H1 (cell line): ENCODE results near the gene CAB39L. TPM values are rescaled to one million over a fixed set of nuclear protein-coding genes. Genes with fewer than 3 reads are reported as not detected.

Experiments
- CTCF ChIA-PET: fragments of 300-600 bp; sonication (Branson Sonifier 250); formaldehyde crosslinking; loops from one replicate; lab custom pipeline; 2021; ENCODE audit not compliant: partially characterized antibody; lab: Charles Lee
- POLR2A ChIA-PET: fragments of 300-600 bp; sonication (Branson Sonifier 250); formaldehyde crosslinking; loops from one replicate; lab custom pipeline; 2021; ENCODE audit warnings: inconsistent platforms; ENCODE audit not compliant: partially characterized antibody; lab: Charles Lee
- DNase-seq, 2 experiments: peaks; one replicate each; pipeline versions ENCODE4 v3.0.0 to v3.0.0-alpha.2; 2010 to 2022; ENCODE audit warnings: low spot score in 2 of 2, low read depth in 1 of 2, mixed read lengths in 1 of 2
- FAIRE-seq: peaks from 2 replicates; lab custom pipeline; 2011; peaks lifted over from hg19 to GRCh38; lab: Jason Lieb, UNC
- H2AFZ ChIP-seq: 2 replicates; pipeline ENCODE4 v1.8.1; 2012; ENCODE audit warnings: low read length, inconsistent platforms
- H2AK5ac ChIP-seq: 2 replicates; pipeline ENCODE4 v1.6.1; 2013; ENCODE audit warnings: low read depth, low read length
- H2BK120ac ChIP-seq: replicated peaks from 2 replicates; pipeline ENCODE3; 2013; ENCODE audit warnings: low read depth, low read length, inconsistent platforms
- H2BK12ac ChIP-seq: 2 replicates; pipeline ENCODE4 v1.6.1; 2013; ENCODE audit warnings: low read depth, low read length
- H2BK15ac ChIP-seq: 2 replicates; pipeline ENCODE4 v1.6.1; 2013; ENCODE audit warnings: low read length
- H2BK20ac ChIP-seq: 2 replicates; pipeline ENCODE4 v1.6.1; 2013; ENCODE audit warnings: low read length
- H2BK5ac ChIP-seq: 2 replicates; pipeline ENCODE4 v1.6.1; 2013; ENCODE audit warnings: low read depth, low read length
- H3K14ac ChIP-seq: 2 replicates; pipeline ENCODE4 v1.6.1; 2013; ENCODE audit warnings: inconsistent platforms; ENCODE audit not compliant: insufficient read length
- H3K18ac ChIP-seq: 2 replicates; pipeline ENCODE4 v1.6.1; 2013; ENCODE audit warnings: low read length; ENCODE audit errors: extremely low read depth
- H3K23ac ChIP-seq: 2 replicates; pipeline ENCODE4 v1.6.1; 2013; ENCODE audit warnings: inconsistent platforms; ENCODE audit not compliant: insufficient read length
- H3K23me2 ChIP-seq: 2 replicates; pipeline ENCODE4 v1.6.1; 2013; ENCODE audit warnings: low read depth, low read length
- H3K27ac ChIP-seq: 2 replicates; pipeline ENCODE4 v1.6.1; 2011; ENCODE audit warnings: low read depth, low read length, inconsistent platforms
- H3K27me3 ChIP-seq, 4 experiments: replicated peaks in 1 of 4; 1 replicate in 1 of 4; 2 replicates in 3 of 4; pipeline versions ENCODE4 v1.6.1 to v1.8.1; 2011 to 2013; ENCODE audit warnings: low read length in 3 of 4, mild to moderate bottlenecking in 3 of 4, inconsistent platforms in 2 of 4, mixed read lengths in 2 of 4, moderate library complexity in 1 of 4; ENCODE audit not compliant: control insufficient read depth in 3 of 4, insufficient read depth in 3 of 4; ENCODE audit errors: extremely low read depth in 1 of 4
- H3K36me3 ChIP-seq, 4 experiments: 2 replicates each; pipeline versions ENCODE4 v1.6.1 to v1.8.1; 2011 to 2013; ENCODE audit warnings: mild to moderate bottlenecking in 4 of 4, low read length in 3 of 4, moderate library complexity in 2 of 4, control low read depth in 1 of 4, inconsistent platforms in 1 of 4; ENCODE audit not compliant: insufficient read depth in 4 of 4, control insufficient read depth in 2 of 4
- H3K4ac ChIP-seq: replicated peaks from 2 replicates; pipeline ENCODE3; 2013; ENCODE audit warnings: low read length, low read depth, mixed read lengths, inconsistent platforms; ENCODE audit not compliant: insufficient read length
- H3K4me1 ChIP-seq, 4 experiments: replicated peaks in 1 of 4; 1 replicate in 1 of 4; 2 replicates in 3 of 4; pipeline versions ENCODE4 v1.6.1 to v1.8.1; 2011 to 2013; ENCODE audit warnings: low read length in 3 of 4, inconsistent platforms in 2 of 4, mixed read lengths in 1 of 4; ENCODE audit not compliant: insufficient read depth in 4 of 4, control insufficient read depth in 3 of 4
- H3K4me2 ChIP-seq, 2 experiments: 2 replicates each; pipeline versions ENCODE4 v1.6.1 to v1.8.1; 2011 to 2013; ENCODE audit warnings: low read depth in 2 of 2, low read length in 2 of 2, control low read depth in 1 of 2, inconsistent platforms in 1 of 2, mild to moderate bottlenecking in 1 of 2; ENCODE audit not compliant: insufficient read depth in 1 of 2
- H3K4me3 ChIP-seq, 4 experiments: fragments of 200-600, 300-600 bp in 1 of 4; sonication (generic), shearing (Covaris generic), sonication (Bioruptor Twin) in 1 of 4; 2 replicates each; pipeline versions ENCODE4 v1.5.1 to v1.8.1; 2011 to 2016; ENCODE audit warnings: low read length in 4 of 4, low read depth in 3 of 4, control low read depth in 2 of 4, inconsistent platforms in 2 of 4, mild to moderate bottlenecking in 2 of 4, mixed read lengths in 1 of 4, moderate library complexity in 1 of 4; ENCODE audit not compliant: insufficient read depth in 2 of 4; ENCODE audit errors: extremely low read depth in 1 of 4
- H3K56ac ChIP-seq: replicated peaks from 2 replicates; pipeline ENCODE3; 2013; ENCODE audit warnings: low read depth, mild to moderate bottlenecking, mixed read lengths, low read length, inconsistent platforms; ENCODE audit not compliant: insufficient read length
- H3K79me1 ChIP-seq: 2 replicates; pipeline ENCODE4 v1.6.1; 2013; ENCODE audit warnings: low read depth, low read length, control low read depth
- H3K79me2 ChIP-seq, 2 experiments: 2 replicates each; pipeline versions ENCODE4 v1.6.1 to v1.8.1; 2012 to 2013; ENCODE audit warnings: low read length in 2 of 2, mild to moderate bottlenecking in 2 of 2, inconsistent platforms in 1 of 2; ENCODE audit not compliant: insufficient read depth in 2 of 2, control insufficient read depth in 1 of 2
- H3K9ac ChIP-seq, 4 experiments: replicated peaks in 1 of 4; 1 replicate in 1 of 4; 2 replicates in 3 of 4; pipeline versions ENCODE4 v1.6.1 to v1.8.1; 2011 to 2013; ENCODE audit warnings: low read depth in 3 of 4, low read length in 3 of 4, control low read depth in 2 of 4, mild to moderate bottlenecking in 2 of 4, moderate library complexity in 2 of 4, inconsistent platforms in 1 of 4; ENCODE audit errors: extremely low read depth in 1 of 4
- H3K9me3 ChIP-seq, 2 experiments: 2 replicates each; pipeline versions ENCODE4 v1.6.1 to v1.8.1; 2012 to 2013; ENCODE audit warnings: mild to moderate bottlenecking in 2 of 2, moderate library complexity in 2 of 2, control low read depth in 1 of 2, inconsistent platforms in 1 of 2, low read depth in 1 of 2, low read length in 1 of 2, mixed read lengths in 1 of 2; ENCODE audit not compliant: insufficient read depth in 2 of 2
- H4K20me1 ChIP-seq, 2 experiments: replicated peaks in 1 of 2; 2 replicates each; pipeline versions ENCODE3 to v1.8.1; 2011 to 2013; ENCODE audit warnings: inconsistent platforms in 2 of 2, low read length in 2 of 2, mild to moderate bottlenecking in 1 of 2; ENCODE audit not compliant: insufficient read depth in 2 of 2, control insufficient read depth in 1 of 2
- H4K5ac ChIP-seq: 2 replicates; pipeline ENCODE4 v1.6.1; 2013; ENCODE audit warnings: low read length, low read depth, mixed read lengths, inconsistent platforms; ENCODE audit not compliant: insufficient read length
- H4K8ac ChIP-seq: 2 replicates; pipeline ENCODE4 v1.8.0; 2013; ENCODE audit warnings: mild to moderate bottlenecking, moderate library complexity, low read length, inconsistent platforms; ENCODE audit not compliant: insufficient read depth; ENCODE audit errors: extremely low read depth
- H4K91ac ChIP-seq: replicated peaks from 2 replicates; pipeline ENCODE3; 2013; ENCODE audit warnings: low read length, mixed read lengths, inconsistent platforms; ENCODE audit not compliant: insufficient read length
- CREB1 ChIP-seq: IDR thresholded peaks from 2 replicates; pipeline ENCODE4 v1.6.1; 2012; ENCODE audit warnings: inconsistent platforms
- EP300 ChIP-seq, 2 experiments: IDR thresholded peaks; 1 replicate in 1 of 2; 2 replicates in 1 of 2; pipeline ENCODE4 v1.6.1; 2011 to 2012; ENCODE audit warnings: low read depth in 2 of 2, low read length in 2 of 2, mild to moderate bottlenecking in 2 of 2, borderline replicate concordance in 1 of 2, inconsistent platforms in 1 of 2, moderate library complexity in 1 of 2
- HDAC6 ChIP-seq: IDR thresholded peaks from one replicate; pipeline ENCODE4 v1.7.1; 2012; ENCODE audit warnings: low read depth, mild to moderate bottlenecking, inconsistent platforms, low read length, moderate library complexity
- NANOG ChIP-seq: IDR thresholded peaks from 2 replicates; pipeline ENCODE4 v1.6.1; 2011; ENCODE audit warnings: low read length, low read depth, mild to moderate bottlenecking, inconsistent platforms; ENCODE audit not compliant: insufficient read depth, poor library complexity, severe bottlenecking
- RXRA ChIP-seq: IDR thresholded peaks from 2 replicates; pipeline ENCODE4 v1.6.1; 2011; ENCODE audit warnings: low read depth, mild to moderate bottlenecking, low read length, moderate library complexity; ENCODE audit not compliant: insufficient read depth
- SP4 ChIP-seq: IDR thresholded peaks from 2 replicates; pipeline ENCODE4 v1.6.1; 2012; ENCODE audit warnings: low read length, inconsistent platforms
- SRF ChIP-seq: IDR thresholded peaks from 2 replicates; pipeline ENCODE4 v1.6.1; 2011; ENCODE audit warnings: mild to moderate bottlenecking, low read depth, low read length, moderate library complexity
- polyA plus RNA-seq, 7 experiments: library from polyadenylated mRNA; depleted of rRNA in 3 of 7; stranded (reverse) in 5 of 7; unstranded in 2 of 7; fragments of >200 nt in 5 of 7; fragments of 200-250 nt in 2 of 7; gene quantifications; 1 replicate in 5 of 7; 2 replicates in 1 of 7; 4 replicates in 1 of 7; pipeline versions ENCODE4 v1.2.1 to v1.2.3, GENCODE V29; 2011 to 2013; ENCODE audit warnings: missing spikeins in 2 of 7, mixed read lengths in 2 of 7
- total RNA-seq: library from RNA; stranded (reverse); fragmentation: NEBNext Ultra II Directional; extraction: Animal tissue kit (Norgen Biotek cat#: 25700); gene quantifications from 2 replicates; pipeline ENCODE4 v1.2.1, GENCODE V29; 2021
- TF ChIP-seq, protein P1 (sequence below): IDR thresholded peaks from 2 replicates; pipeline ENCODE4 v1.6.1; 2012; ENCODE audit warnings: inconsistent platforms

CAB39L gene
- total and polyA plus RNA-seq, 2 of the 8 experiments (the other 6 are each of a cell fraction or from before 2014, with no cell fraction given), result 2.5 to 4.8 TPM

DNA sequence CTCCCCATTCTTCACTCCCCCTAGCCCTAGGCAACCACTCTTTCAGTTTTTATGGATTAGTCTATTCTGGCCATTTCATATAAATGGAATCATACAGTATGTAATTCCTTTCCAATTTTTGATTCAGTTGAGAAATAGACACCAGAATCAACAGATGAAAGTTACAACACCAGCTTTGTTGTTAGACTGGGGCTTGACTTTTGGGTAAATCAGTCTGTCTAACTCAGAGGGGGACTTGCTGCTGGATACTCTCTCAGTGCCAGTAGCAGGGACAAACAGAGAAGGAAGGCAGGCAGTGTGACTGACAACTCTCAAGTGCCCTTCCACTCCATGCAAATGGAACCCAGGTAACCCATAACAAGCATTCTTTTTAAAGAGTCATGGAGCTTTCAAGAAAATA lies 155.4 kb downstream of the CAB39L start:
- POLR2A ChIA-PET, result no interaction called here
- H2BK120ac ChIP-seq, result no peak overlapping the region

More for the DNA sequence above, 155.4 kb downstream of the CAB39L start:
- Histone ChIP-seq H3K79me1 (no peaks in the 10 kb centered on the region), H3K4ac (no peak overlapping the region), H4K91ac (no peak overlapping the region), H3K4me2 (no peak overlapping the region), H3K4me3 (no peak overlapping the region), H2BK15ac (no peak overlapping the region), H3K23me2 (no peaks in the 10 kb centered on the region), H3K23ac (no peak overlapping the region), H4K8ac (no peak overlapping the region), H4K5ac (no peak overlapping the region), H4K20me1 (no peaks in the 10 kb centered on the region)
- FAIRE-seq, result no peak
- CTCF ChIA-PET, result interaction anchor here (2.8 kb wide), 1 partner anchor 11 kb away, joined by 11 read pairs; no protein-coding TSS in a partner anchor
- TF ChIP-seq HDAC6 (no peak), SP4 (no peak), RXRA (no peak), EP300 (IDR thresholded peaks at IDR 0.05; ENCODE audit: borderline replicate concordance in 1 of 2, low read depth in 2 of 2, low read length in 2 of 2) (no peak), NANOG (no peak), SRF (no peak), CREB1 (no peak)
- TF ChIP-seq, protein P1, sequence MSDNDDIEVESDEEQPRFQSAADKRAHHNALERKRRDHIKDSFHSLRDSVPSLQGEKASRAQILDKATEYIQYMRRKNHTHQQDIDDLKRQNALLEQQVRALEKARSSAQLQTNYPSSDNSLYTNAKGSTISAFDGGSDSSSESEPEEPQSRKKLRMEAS, result no peak
- TF ChIP-seq, all 59 proteins: peak for 0
- Histone ChIP-seq H3K27me3 (no peaks in the 10 kb centered on the region), H3K79me2 (no peaks in the 10 kb centered on the region), H3K18ac (no peak overlapping the region), H3K56ac (no peak overlapping the region), H3K9ac (no peak overlapping the region), H3K14ac (no peak overlapping the region), H2AK5ac (no peak overlapping the region), H2AFZ (no peak overlapping the region), H2BK5ac (no peak overlapping the region), H2BK12ac (no peak overlapping the region), H2BK20ac (no peak overlapping the region), H3K36me3 (no peaks in the 10 kb centered on the region), H3K9me3 (no peaks in the 10 kb centered on the region), H3K4me1 (no peaks in the 10 kb centered on the region), H3K27ac (no peak overlapping the region)
- no peak for DNase-seq
